ENCODE results near the gene MYRF.
A peak's percentile ranks its signal among the peaks of the same experiment; 100 is the strongest.

Gene MYRF

DNA sequence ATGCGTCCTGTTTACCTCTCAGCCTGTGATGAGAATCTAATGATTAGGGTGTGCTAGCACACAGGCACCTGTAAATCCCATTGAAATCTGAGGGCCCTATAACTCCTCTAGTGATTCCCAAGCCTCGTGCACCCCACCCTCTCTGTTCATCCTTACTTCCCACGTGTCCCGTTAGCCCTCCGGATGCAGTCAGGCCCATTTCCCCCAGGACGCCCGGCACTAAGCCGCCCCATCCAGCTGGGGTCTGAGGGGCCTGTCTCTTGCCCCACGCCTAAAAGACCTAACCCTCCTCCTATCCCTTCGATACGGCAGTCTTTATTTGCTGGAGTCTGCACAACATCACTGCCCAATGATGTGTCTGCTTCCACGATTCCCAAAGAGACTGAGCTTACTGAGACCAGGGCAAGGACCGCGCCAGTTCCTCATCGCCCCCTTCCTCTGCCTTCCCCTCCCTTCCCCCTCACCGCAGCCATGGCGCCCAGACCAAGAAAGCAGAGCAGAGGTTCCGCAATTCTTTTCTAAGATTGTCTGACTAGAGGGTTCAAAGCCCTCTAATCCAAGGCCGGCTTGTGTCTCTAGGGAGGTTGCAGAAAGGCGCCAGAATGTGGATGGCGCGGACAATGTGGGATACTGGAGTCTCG is 74.6 kb downstream of the MYRF start:
- Histone ChIP-seq H3K36me3 (ENCODE audit: insufficient read depth, low read length) (no peaks in the 10 kb centered on the region), H3K27ac (ENCODE audit: low read depth, low read length) (peak overlapping the region; percentile 95), H3K4me3 (ENCODE audit: low read depth in 1 of 2, low read length in 2 of 2) (peak overlapping the region; percentile 61 to 92), H3K27me3 (ENCODE audit: control insufficient read depth in 1 of 2, insufficient read depth in 2 of 2, low read length in 2 of 2) (no peaks in the 10 kb centered on the region), H3K4me1 (ENCODE audit: insufficient read depth, low read length) (peaks cover 32% of the 10 kb centered on the region), H3K9ac (ENCODE audit: low read length) (no peak overlapping the region), H3K9me3 (ENCODE audit: low read length) (no peaks in the 10 kb centered on the region)

DNA sequence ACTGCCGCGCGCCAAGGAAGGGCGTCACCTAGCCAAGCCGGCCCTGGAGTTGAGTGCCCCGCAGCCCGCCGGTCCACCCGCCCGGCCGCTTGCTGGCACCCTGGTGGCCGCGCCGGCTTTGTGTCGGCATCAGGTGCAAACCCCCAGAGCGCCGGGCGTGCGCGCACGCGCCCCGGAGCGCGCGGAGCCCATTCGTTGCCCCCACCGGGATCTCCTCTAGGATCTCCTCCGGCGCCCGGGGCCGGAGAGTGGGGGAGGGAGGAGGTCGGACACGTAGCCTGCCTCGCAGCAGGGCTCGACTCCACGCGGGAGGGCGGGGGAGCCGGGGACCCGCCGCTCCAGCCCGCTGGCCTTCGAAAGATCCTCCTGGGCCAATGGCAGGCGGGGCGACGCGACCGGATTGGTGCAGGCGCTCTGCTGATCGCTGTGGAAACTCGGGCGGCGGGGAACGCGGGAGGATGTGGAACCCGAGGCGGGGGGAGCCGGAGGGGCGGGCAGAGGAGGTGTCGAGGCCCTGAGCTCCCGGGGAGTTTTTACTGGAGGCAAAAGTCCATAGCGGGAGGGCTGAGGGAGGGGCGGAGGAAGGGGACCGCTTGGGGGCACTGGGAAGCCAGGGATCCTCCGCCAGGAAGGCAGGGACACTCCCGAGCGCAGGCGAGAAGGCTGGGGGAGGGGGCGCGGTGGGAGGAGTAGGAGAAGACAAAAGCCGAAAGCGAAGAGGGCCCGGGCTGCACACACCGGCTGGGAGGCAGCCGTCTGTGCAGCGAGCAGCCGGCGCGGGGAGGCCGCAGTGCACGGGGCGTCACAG is 75.3 kb downstream of the MYRF start, which contains the start of gene FADS2:
FADS2 (plus strand) TSS at position 730 of the 808 bp plus-strand sequence. CDS start 91 bp downstream, outside the sequence.
- Histone ChIP-seq H3K4me1 (ENCODE audit: insufficient read depth, low read length) (peaks cover 32% of the 10 kb centered on the region), H3K9ac (ENCODE audit: low read length) (no peak within 1 kb of the TSS), H3K27ac (ENCODE audit: low read depth, low read length) (peak within 1 kb of the TSS; percentile 95), H3K4me3 (ENCODE audit: low read depth in 1 of 2, low read length in 2 of 2) (peak within 1 kb of the TSS; percentile 61 to 92), H3K27me3 (ENCODE audit: control insufficient read depth in 1 of 2, insufficient read depth in 2 of 2, low read length in 2 of 2) (no peaks in the 10 kb centered on the region), H3K36me3 (ENCODE audit: insufficient read depth, low read length) (no peaks in the 10 kb centered on the region), H3K9me3 (ENCODE audit: low read length) (no peaks in the 10 kb centered on the region)

DNA sequence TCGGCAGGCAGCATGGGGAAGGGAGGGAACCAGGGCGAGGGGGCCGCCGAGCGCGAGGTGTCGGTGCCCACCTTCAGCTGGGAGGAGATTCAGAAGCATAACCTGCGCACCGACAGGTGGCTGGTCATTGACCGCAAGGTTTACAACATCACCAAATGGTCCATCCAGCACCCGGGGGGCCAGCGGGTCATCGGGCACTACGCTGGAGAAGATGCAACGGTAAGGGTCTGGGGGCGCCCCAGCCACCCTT is 75.9 kb downstream of the MYRF start:
- Histone ChIP-seq H3K9me3 (ENCODE audit: low read length) (no peaks in the 10 kb centered on the region), H3K9ac (ENCODE audit: low read length) (no peak overlapping the region), H3K27ac (ENCODE audit: low read depth, low read length) (peak overlapping the region; percentile 95), H3K27me3 (ENCODE audit: control insufficient read depth in 1 of 2, insufficient read depth in 2 of 2, low read length in 2 of 2) (no peaks in the 10 kb centered on the region), H3K4me1 (ENCODE audit: insufficient read depth, low read length) (peaks cover 32% of the 10 kb centered on the region), H3K4me3 (ENCODE audit: low read depth in 1 of 2, low read length in 2 of 2) (peak overlapping the region; percentile 61 to 92), H3K36me3 (ENCODE audit: insufficient read depth, low read length) (no peaks in the 10 kb centered on the region)

DNA sequence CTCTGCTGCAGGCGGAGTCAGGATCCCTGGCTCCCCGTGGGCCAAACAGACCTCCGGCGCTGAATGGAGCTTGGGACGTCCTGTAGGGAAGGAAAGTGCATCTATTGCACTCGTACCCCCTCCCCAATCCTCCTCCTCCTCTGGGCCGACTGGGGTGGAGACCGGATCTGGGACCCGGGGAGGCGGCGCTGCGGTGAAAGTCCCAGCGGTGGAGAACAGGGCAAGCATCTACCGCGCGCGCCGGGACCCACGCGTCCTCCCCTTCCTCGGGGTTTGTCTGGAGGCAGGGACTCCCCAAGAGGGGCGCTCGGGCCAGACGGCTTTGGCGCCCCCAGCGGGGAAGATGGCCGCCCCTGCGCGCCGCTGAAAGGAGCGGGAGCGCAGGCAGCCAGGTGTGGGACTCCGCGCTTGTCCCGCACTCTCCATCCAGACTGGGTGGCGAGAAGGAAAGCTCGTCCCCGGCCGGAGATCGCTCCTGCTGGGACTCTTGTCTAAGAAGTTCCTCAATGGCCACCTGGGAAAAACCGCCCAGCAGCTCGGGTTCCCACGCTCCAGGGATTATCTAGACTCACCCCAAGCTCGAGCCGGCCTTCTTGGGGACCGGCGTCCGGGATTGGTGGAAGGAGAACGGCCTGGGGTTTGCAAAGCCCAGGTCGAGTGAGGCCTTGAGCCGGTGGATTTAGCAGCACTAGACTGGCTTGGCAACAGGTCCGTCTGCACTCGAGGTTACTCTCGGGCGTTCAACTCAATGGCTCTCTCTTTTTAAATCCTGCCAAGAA is 76.4 kb downstream of the MYRF start:
- Histone ChIP-seq H3K4me1 (ENCODE audit: insufficient read depth, low read length) (peaks cover 32% of the 10 kb centered on the region), H3K9ac (ENCODE audit: low read length) (no peak overlapping the region), H3K27ac (ENCODE audit: low read depth, low read length) (peak overlapping the region; percentile 95), H3K9me3 (ENCODE audit: low read length) (no peaks in the 10 kb centered on the region), H3K4me3 (ENCODE audit: low read depth in 1 of 2, low read length in 2 of 2) (peak overlapping the region; percentile 61 to 92), H3K27me3 (ENCODE audit: control insufficient read depth in 1 of 2, insufficient read depth in 2 of 2, low read length in 2 of 2) (no peaks in the 10 kb centered on the region), H3K36me3 (ENCODE audit: insufficient read depth, low read length) (no peaks in the 10 kb centered on the region)

DNA sequence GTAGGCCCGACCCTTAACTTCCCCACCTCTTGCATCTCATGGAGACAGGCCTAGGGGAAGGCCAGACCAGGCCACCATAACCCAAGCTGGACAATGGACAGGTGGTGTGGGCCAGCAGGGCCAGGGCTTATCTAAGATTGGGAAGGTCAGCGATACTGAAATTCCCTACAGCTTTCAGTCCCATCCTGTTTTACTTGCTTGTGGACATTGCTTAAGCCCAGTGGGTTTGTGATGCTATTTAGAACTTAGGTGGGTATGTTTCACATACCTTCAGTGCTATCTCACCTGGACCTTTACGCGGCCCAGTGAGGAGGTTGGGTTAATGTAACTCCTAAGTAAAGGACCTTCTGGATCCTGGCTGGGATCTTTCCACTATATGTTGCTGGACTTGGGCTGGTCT is 77.4 kb downstream of the MYRF start:
- Histone ChIP-seq H3K9ac (ENCODE audit: low read length) (no peak overlapping the region), H3K4me1 (ENCODE audit: insufficient read depth, low read length) (peaks cover 38% of the 10 kb centered on the region), H3K4me3 (ENCODE audit: low read depth in 1 of 2, low read length in 2 of 2) (no peak overlapping the region), H3K9me3 (ENCODE audit: low read length) (no peaks in the 10 kb centered on the region), H3K36me3 (ENCODE audit: insufficient read depth, low read length) (no peaks in the 10 kb centered on the region), H3K27me3 (ENCODE audit: control insufficient read depth in 1 of 2, insufficient read depth in 2 of 2, low read length in 2 of 2) (no peaks in the 10 kb centered on the region), H3K27ac (ENCODE audit: low read depth, low read length) (peak overlapping the region; percentile 28)

DNA sequence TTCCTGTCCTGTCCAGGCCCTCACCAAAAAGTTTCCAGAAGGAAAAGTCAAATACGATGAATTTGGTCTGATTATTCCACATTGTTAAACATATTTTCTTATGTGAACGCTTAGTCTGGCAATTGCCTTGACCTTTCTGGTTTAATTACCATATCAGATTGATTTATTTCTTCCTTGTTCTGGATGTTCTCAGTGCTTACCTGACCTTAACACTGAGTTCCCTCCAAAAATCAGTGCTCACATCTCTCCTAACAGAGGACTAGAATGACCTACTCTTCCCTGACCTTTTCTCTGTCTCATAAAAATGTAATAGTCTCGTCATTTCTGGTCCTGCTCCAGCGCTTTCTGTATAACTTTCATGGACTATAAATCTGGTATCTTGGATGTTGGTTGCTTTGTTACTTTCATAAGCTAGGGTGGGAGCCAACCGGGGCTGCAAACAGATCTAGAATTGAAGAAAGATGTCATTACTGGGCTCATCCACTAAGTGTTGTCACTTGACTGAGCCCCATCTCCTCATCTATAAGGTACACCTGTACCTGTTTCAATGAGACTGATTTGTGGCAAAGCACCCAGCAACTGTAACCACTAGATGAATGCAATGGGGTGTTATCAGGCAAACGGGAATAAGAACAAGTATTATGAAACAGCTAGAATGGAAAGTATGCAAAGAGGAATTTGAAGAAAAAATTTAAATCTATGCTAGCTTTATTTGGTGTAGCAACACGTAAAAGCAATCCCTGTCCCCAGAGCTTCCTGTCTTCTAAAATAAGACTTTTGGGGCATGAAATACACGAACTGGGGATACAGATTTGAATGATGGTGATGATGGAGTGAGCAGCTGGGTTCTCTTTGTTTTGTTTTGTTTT is 78.0 kb downstream of the MYRF start:
- H3K4me3 ChIP-seq (ENCODE audit: low read depth in 1 of 2, low read length in 2 of 2): peak overlapping the region in 1 of 2 donors; percentile 6
- no peaks in the 10 kb centered on the region for H3K9me3 ChIP-seq (ENCODE audit: low read length)
- no peak overlapping the region for H3K9ac ChIP-seq (ENCODE audit: low read length)
- H3K27me3 ChIP-seq (ENCODE audit: control insufficient read depth in 1 of 2, insufficient read depth in 2 of 2, low read length in 2 of 2): no peaks in the 10 kb centered on the region
- peaks cover 42% of the 10 kb centered on the region for H3K4me1 ChIP-seq (ENCODE audit: insufficient read depth, low read length)
- H3K36me3 ChIP-seq (ENCODE audit: insufficient read depth, low read length): no peaks in the 10 kb centered on the region
- peak overlapping the region; percentile 53 for H3K27ac ChIP-seq (ENCODE audit: low read depth, low read length)

DNA sequence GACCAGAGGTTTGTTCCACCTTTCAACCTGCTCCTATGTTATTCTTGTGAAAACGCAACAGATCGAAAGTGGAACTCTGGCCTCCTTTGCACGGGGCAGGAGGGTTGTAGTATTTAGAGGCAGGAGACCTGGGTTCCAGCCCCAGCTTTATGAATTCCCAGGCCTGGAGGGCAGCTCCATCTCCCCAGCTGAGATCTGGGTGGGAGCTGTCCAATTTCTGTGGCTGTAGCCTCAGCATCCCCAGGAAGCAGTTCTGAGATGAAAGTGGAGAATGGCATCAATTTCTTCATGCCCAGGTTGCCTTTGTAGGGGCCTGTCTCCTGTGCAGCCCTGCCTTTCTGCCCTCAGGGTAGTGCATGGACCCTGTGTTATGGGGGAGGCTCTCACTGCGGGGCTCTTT is 79.8 kb downstream of the MYRF start:
- Histone ChIP-seq H3K27me3 (ENCODE audit: control insufficient read depth in 1 of 2, insufficient read depth in 2 of 2, low read length in 2 of 2) (no peaks in the 10 kb centered on the region), H3K9me3 (ENCODE audit: low read length) (no peaks in the 10 kb centered on the region), H3K36me3 (ENCODE audit: insufficient read depth, low read length) (no peaks in the 10 kb centered on the region), H3K4me1 (ENCODE audit: insufficient read depth, low read length) (peaks cover 39% of the 10 kb centered on the region), H3K27ac (ENCODE audit: low read depth, low read length) (no peak overlapping the region), H3K4me3 (ENCODE audit: low read depth in 1 of 2, low read length in 2 of 2) (no peak overlapping the region), H3K9ac (ENCODE audit: low read length) (no peak overlapping the region)

DNA sequence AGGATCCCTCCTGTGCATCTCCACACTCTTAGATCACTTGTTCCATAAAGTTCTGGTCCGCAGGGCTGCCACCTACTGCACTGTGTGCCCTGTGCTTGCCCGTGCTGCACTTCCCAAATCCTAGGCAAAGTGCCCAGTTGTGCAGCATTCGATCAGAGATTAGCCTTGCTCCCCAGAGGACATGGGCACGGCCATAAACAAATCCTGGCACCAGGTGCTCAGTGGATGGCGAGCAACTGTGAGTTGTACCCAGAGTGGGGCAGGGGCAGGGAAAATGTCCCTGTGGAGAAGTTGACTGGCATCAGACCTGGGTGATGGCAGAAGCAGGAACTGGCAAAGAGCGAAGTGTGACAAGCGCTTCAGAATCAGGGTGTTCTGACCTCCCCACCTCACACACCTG is 80.3 kb downstream of the MYRF start:
- Histone ChIP-seq H3K9me3 (ENCODE audit: low read length) (no peaks in the 10 kb centered on the region), H3K9ac (ENCODE audit: low read length) (no peak overlapping the region), H3K4me3 (ENCODE audit: low read depth in 1 of 2, low read length in 2 of 2) (no peak overlapping the region), H3K27ac (ENCODE audit: low read depth, low read length) (no peak overlapping the region), H3K27me3 (ENCODE audit: control insufficient read depth in 1 of 2, insufficient read depth in 2 of 2, low read length in 2 of 2) (no peaks in the 10 kb centered on the region), H3K36me3 (ENCODE audit: insufficient read depth, low read length) (no peaks in the 10 kb centered on the region), H3K4me1 (ENCODE audit: insufficient read depth, low read length) (peaks cover 37% of the 10 kb centered on the region)

DNA sequence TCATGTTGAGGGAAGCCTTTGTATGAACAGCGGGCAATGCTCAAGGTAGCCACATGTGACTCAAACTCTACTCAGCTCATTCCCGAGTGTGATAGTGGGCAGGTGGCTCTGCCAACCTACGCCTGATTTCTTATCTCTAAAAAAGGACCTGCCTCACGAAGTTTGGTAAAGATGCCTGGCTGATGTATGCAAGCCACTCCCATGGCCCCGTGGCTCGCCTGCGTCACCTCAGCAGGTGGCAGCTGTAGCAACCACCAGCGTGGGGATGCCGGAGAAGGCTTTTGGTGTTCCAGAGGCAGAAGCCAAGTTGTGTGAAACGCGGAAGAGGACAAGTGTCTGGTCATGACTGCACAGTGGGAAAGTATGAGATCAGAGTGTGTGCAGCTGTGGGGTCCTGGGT is 81.0 kb downstream of the MYRF start:
- no peaks in the 10 kb centered on the region for H3K27me3 ChIP-seq (ENCODE audit: control insufficient read depth in 1 of 2, insufficient read depth in 2 of 2, low read length in 2 of 2)
- H3K36me3 ChIP-seq (ENCODE audit: insufficient read depth, low read length): no peaks in the 10 kb centered on the region
- no peak overlapping the region for H3K9ac ChIP-seq (ENCODE audit: low read length)
- H3K27ac ChIP-seq (ENCODE audit: low read depth, low read length): no peak overlapping the region
- H3K9me3 ChIP-seq (ENCODE audit: low read length): no peaks in the 10 kb centered on the region
- no peak overlapping the region for H3K4me3 ChIP-seq (ENCODE audit: low read depth in 1 of 2, low read length in 2 of 2)
- peaks cover 37% of the 10 kb centered on the region for H3K4me1 ChIP-seq (ENCODE audit: insufficient read depth, low read length)

DNA sequence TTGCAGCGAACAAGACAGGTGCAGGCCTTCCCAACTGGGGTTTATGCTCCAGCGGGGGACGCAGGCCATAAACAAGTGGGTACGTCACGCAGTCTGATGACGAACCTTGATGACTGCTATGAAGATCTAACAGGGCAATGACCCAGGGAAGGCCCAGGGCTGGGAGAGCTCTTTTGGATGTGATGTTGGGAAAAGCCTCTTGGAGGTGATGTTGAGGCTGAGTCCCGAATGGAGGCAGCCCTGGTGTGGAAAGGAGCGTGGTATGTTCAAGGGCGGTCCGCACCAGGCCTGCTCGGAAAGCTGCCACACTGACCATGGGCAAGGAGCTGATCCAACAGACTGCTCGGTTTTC is 81.5 kb downstream of the MYRF start:
- H3K27me3 ChIP-seq (ENCODE audit: control insufficient read depth in 1 of 2, insufficient read depth in 2 of 2, low read length in 2 of 2): no peaks in the 10 kb centered on the region
- H3K9ac ChIP-seq (ENCODE audit: low read length): no peak overlapping the region
- peaks cover 35% of the 10 kb centered on the region for H3K4me1 ChIP-seq (ENCODE audit: insufficient read depth, low read length)
- no peaks in the 10 kb centered on the region for H3K9me3 ChIP-seq (ENCODE audit: low read length)
- no peak overlapping the region for H3K27ac ChIP-seq (ENCODE audit: low read depth, low read length)
- H3K4me3 ChIP-seq (ENCODE audit: low read depth in 1 of 2, low read length in 2 of 2): no peak overlapping the region
- H3K36me3 ChIP-seq (ENCODE audit: insufficient read depth, low read length): no peaks in the 10 kb centered on the region
